Umbilical cord (tissue), 2 donors: Measurements from ENCODE around the gene HIF3A. TPM values are rescaled to one million over a fixed set of nuclear protein-coding genes. Genes with fewer than 3 reads are reported as not detected.
"Not testable (repeated sequence)": the region's sequence is repeated elsewhere in the genome, so short reads cannot be mapped to it uniquely, and the experiment has no call there.

Experiments used
- DNase-seq: peaks from one replicate; pipeline ENCODE4 v3.0.0-alpha.2; 2015; ENCODE audit warnings: low spot score
- total RNA-seq: library from RNA; depleted of rRNA; stranded (reverse); fragments of >200 nt; gene quantifications from one replicate; pipeline ENCODE4 v1.2.3, GENCODE V29; 2014; ENCODE audit warnings: low replicate concordance; ENCODE audit not compliant: insufficient read depth

The HIF3A gene
- total RNA-seq, 1 donor from 2014 or later: 66.4 TPM

DNA sequence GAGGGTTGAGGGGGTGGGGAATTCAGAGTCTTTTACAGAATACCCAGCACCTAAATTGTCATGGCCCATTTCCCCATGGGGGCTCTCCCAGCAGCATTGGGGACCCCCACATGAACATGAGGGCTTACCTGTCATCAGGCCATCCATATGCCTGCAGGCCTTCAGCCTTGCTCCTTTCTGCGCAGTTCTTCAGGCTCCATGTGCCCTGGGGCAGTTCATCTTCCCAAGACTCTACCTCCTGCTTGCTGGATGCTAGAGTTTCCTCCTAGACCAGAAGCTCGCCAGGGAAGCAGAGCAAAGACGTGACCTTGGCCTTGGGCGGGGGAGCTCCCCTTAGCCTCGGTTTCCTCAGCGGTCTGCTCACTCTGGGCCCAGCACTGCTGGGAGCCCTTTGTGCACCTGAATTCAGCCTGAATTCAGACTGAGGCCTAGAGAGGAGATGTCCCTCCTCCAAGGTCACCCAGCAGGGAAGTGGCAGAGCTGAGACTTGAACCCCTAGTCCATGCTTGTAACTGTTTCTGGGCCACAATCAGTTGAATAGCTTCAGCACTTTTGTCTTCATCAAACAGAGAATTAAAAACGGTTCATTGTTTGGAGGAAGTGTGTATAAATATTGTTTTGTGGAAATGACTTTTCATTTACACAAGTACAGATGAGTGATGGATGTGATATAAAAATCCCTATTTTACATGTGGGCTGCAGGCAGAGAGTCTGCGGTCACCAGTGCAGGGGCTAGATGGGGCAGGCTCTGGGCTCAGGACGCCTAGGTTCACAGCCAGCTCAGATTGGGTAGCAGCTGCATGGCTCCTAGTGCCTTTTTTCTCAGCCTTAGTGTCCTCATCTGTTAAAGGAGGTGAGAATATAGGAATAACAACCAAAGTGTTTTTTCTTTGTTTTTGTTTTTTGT lies 59.6 kb downstream of the HIF3A start:
- DNase-seq: no peak

DNA sequence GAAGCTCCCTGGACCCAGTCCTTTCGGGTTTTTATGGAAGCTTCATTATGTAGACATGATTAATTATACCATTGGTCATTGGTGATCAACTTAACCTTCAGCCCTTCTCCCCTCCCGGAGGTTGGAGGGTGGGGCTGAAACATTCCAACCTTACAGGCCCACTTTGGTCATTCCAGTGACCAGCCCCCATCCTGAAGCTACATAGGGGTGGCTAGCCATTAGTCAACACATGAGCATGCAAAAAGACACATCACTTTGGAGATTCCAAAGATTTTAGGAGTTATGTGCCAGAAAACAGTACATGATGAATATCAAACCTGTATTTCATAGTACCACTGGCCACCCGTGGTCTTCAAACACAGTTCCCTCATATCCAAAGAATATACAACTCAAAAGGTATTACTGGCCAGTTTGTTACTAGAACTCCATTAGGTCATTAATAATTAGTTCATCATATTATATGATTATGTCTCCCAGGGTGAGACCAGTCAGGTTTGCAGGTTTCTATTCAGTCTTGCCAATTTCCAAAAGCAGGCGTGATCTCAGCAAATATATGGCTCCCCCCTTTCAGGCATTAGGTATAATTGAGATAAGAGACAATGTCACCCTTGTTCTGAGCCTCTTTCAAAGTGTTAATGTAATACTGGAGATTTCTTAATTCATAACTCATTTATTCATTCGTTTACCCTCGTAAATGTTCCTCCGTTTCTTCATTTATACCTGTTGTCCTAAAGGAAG lies 61.2 kb downstream of the HIF3A start:
- no peak for DNase-seq

DNA sequence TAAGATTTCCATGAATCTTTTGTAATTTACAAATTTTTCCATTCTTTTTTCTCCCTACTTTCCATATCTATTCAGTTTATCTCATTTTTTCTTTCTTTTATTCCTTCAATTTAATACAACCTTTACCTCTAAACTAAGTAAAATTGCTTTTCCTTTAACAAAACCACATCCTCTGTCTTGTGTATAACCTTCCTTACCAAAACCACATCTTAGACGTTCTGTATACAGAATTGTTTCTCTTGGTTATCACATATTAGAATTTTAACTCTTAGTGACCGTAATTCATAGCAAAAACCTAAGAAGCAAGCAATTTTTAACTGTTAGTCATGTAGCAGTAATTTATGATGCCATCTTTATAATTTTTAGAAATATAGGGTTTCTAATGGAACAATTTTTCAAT lies 65.1 kb downstream of the HIF3A start:
- DNase-seq: no peak

DNA sequence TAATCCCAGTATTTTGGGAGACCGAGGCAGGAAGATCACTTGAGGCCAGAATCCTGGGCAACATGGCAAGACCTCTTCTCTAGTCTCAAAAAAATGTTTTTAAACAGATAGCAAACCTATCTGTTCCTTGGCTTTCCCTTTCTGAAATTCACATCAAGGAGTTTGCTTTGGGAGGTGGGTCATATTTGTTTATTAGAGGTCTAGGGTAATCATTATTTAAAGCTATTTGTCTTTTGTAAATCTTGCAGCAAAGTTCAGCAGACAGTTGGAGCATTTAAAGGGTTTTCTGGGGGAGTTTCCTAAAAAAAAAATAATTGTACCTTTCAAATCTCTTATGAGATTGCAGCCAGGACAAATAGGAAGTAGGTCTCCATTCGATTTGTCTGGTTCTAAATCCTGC lies 67.5 kb downstream of the HIF3A start:
- DNase-seq: no peak

DNA sequence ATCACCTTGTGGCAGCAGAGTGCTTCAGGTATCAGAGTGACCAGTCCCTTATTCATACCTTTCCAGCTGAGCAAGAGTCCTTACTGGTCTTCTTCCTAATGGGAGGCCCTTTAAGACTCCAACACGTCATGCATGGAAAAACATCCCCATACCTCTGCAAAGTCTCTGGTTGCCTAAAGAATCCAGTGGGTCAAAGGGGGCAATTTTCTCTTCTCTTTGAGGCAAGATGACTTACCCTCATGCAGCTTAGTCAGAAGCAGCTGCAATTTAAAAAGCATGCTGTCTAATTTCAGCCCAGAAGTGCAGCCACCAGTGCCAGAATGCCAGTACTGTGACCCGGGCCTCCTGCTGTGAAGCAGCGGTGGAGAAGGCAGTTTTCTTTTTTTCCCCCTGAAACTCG lies 68.7 kb downstream of the HIF3A start:
- no peak for DNase-seq

DNA sequence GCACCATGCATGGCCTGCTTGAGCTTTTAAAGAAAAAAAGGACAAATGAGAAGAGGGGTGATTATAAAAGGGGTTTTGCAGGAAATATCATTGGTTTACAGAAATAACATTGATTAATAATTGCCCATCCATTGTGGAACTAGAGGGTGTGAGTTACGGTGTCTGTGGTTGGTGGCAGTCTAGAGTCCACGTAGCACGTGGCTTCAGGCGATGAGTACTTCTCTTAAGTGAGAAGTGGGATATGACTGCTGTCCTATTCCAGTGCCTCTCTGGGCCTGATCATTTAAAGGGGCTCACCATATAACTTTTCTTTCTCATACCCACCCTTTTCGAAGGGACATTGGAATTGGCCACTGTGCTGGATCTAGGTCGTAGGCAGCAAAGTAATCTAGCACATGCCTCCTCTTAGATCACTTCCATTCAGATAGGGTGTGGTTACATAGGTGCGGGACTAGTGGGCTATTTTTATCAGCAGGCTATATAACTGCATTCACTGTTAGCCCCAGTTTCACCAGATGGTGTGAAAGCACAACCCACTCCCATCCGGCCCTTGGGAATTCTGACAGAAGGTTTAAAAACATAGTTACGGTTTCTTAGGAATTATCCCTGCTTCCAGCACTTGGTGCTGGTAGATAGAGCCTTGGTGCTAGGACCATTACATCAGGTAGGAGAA lies 69.9 kb downstream of the HIF3A start:
- no peak for DNase-seq

DNA sequence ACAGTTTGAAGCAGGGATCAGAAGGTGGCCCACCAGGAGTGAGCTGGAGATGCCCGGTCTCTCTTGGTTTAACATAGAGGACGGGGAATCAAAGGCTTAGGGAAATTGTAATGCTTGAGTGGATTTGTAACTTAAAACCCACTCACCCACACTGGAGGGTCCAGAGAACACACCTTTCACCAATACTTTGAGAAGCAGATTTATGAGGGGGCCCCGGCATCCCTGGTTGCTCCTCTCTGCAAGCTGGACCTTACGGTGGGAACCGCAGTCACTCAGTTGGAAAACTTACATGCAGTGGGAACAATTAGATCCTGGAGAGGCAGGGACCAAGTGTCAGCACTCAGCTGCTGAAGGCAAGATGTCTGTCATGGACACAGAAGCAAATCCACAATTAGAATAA lies 70.6 kb downstream of the HIF3A start:
- DNase-seq: no peak

DNA sequence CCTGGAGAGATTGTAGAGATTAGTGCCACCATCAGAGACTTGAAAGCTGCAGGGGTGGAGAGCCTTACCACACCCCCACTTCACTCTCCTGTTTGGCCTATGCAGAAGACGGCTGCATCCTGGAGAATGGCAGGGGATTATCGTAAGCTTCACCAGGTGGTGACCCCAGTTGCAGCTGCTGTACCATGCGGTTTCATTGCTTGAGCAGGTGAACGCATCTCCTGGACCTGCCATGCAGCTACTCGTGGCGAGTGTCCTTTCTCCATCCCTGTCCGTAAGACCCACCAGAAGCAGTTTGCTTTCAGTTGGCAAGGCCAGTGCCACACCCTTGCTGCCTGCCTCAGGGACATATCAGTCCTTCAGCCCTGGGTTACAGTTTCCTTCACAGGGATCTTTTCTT lies 71.3 kb downstream of the HIF3A start:
- DNase-seq: no peak

DNA sequence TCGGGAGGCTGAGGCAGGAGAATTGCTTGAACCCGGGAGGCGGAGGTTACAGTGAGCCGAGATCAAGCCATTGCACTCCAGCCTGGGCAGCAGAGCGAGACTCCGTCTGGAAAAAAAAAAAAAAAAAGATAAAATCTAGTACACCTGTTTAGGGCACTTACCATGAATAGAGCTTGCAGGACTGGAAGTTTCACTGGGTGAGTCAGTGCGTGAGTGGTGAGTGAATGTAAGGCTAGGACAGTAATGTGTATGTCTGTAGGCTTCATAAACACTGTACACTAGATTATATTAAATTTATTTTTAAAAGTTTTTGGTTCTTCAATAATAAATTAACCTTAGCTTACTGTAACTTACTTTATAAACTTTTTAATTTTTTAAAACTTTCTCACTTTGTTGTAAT lies 73.0 kb downstream of the HIF3A start:
- no peak for DNase-seq

DNA sequence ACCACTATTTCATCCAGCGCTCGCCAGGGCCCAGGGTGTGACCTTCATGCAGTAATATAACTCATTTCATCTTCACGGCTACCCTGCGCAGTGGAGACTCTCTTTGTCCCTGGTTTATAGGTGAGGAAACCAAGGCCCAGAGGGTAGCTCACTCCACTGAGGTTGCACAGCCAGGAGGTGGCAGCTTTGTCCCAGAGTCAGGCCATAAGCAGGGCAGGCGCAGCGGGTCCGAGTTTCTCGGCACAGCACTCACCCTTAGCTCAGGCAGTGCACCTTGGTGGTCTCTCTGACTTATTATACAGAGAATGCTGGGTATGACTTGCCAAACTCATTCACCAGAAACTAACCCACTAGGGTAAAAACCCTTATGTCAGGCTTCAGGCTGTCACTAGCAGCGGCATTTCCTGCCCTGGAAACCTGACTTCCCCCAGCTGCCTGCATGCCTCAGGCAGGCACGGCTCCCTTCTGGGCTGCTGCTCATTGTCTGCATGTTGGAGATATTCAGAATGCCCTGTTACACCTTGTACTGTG lies 74.6 kb downstream of the HIF3A start:
- DNase-seq: no peak

DNA sequence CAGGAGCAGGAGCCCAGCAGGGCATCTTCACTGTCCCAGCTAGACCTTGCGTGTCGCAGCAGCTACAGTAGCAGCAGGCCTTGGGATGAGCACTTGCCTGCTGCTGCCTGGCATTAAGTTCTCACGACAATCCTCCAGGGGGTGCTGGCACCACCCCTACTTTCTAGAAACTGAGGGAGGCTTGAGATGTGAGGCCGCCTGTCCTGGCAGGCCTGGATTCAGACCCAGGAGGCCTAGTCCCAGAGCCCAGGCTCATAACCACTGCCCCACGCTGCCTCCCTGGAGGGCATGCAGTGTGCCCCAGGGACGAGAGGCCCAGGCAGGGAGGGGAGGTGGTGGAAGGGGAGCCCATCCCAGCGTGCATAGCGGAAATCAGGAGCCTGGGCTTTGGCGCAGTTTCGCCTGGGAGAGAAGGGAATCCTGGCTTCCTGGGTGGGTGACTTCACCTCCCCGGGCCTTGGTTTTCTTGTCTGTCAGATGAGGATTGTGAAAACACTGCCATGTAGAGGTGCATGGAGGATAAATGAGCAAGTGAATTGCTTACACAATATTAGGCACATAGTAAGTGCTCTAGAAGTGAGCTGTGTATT lies 76.2 kb downstream of the HIF3A start:
- no peak for DNase-seq

DNA sequence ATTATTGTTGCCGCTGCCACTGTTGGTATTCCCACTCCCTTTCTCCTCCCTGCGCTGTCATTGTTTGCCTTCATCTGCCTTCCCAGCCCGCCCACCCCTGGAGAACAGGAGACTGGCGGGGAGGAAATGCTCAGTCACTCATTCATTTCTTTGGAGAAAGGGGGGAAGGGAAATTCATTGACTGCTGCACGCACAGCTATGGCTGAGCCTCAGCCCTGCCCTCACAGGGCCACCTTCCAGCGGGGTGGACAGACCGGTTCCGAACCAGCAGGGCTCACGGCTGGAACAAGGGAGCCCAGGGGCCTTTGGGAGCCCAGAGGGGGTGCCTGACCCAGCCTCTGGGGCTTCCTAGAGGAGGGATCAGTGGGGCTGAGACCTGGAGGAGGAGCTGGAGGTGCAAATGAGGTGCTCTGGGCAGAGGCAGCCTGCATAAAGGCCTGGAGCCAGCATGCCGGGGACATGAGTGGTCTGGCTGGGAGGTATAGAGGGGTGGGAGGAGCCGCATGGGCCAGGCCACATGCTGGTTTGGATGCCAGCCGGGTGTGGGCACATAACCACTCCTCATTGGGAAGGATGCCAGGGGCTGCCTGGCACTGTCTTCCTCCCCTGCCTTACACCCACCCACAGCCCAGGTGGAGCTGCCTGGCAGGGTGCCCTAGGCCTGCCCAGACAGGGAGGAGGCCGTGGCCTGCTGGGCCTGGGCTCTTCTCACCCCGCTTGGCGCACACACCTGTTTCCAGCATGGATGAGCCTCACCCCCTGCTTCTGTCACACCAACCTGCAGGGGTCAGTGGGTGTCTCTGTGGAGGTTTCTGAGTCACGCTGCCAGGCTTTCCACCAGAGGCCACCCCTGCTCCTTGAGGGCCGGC lies 76.9 kb downstream of the HIF3A start:
- no peak for DNase-seq

DNA sequence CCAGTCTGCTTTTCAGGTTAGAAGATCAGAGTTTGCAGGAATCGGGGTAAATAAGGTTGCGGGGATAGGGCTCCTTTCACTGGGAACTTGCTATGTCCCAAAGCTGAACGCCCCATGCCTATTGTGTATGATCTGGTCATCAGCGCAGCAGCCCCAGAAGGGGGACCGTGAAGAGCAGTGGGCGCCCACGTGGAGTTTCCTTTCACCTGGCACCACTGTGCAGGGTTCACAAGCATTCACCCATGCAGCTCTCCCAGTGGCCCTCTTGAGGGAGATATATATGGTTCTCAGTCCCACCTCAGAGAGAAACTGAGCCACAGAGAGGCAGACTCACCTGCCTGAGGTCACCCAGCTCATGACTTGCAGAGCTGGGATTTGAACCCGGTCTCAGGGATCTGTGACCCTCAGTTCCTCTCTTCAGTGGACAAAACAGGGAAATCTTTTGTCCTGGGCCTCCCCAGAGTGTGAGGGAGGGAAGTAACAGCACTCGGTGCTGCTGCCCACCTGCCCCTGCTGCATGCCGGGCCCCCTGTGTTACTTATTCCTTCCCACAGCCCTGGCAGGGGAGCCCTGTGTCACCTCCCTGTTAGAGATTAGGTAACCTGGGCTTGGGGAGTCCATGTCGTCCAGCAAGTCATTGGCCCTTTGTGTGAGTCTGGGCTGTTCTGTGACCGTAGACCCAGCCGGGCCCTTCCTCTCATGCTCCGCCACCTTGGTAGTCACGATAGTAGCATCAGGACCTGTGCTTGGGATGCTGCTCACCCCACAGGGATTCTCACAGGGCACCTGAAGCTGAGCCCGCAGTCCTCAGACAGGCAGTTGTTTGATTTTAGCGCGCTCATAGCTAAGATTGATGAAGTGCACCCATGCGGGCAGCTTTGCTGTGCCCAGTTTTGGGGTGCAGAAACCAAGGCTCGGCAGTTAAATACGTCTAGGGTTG lies 78.0 kb downstream of the HIF3A start:
- DNase-seq: no peak

DNA sequence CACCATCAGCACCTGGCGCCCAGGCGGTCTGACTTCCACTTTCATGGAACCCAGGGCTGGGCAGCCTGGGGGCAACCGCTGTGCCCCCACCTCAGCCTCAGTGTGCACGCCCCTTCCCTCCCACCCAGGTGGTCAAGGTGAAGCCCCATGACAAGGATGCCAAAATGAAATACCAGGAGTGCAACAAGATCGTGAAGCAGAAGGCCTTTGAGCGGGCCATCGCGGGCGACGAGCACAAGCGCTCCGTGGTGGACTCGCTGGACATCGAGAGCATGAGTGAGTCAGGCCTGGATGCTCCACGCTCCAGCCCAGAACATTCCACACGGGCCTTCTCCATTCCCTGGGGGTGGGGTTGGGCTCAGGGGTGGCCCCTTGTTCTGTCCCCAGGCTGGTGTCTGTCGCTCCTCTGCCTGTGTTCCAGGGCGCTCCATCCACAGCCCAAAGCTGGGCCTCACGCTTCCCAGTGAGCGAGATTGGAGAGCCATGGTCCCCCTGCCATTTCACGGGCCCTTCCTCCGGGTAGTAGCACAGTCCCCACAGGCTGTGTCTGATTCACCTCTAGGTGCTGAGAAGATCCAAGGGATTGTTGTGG lies 78.7 kb downstream of the HIF3A start:
- DNase-seq: not testable (repeated sequence)

DNA sequence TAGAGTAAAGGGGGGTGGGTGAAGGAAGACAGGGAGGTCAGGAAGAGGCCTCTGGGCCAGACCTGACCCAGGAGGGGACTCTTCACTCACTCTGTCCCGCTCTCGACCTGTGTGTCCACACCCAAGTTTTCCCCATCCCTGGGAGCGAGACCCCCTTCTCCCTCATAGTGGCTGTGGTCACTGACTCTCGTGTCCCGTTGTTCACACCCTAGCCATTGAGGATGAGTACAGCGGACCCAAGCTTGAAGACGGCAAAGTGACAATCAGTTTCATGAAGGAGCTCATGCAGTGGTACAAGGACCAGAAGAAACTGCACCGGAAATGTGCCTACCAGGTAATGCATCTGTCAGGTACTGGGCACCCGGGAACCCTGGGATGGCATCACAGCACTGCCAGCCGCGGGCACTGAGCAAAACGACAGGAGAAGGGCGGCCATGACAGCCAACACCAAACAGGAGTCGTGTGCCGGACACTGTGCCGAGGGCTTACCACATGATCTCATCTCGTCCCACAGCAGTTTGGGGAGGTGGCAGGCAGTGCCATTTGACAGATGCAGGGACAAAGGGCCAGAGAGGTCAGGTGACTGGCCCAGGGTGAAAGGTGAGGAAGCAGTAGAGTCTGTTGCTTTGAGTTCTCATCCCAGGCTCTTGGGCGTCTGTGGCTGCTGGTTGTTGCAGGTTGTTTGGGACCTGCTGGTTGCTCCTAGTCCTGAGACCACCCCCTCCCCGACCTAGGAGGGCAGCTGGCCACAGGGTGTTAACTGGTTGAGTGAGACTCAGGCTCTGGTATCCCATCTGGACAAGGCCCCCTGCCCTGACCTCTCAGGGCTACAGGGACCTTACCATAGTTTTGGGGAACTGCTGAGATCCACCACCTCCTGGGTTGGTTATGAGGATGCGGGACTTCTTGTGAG lies 79.7 kb downstream of the HIF3A start:
- no peak for DNase-seq

DNA sequence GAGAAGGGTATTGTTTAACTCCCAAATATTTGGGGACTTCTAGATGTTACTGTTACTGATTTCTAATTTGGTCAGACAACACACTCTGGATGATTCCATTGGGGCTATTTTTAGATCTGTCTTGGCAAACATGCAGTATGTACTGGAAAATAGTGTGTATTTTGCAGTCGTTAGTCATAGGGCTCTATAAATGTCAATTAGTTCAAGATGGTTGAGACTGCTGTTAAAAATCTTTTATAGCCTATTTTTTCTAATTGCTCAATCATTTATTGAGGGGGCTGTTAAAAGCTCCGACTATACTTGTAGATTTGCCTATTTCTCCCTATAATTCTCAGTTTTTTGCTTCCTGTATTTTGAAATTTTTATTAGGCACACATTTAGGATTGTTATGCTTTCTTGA lies 81.4 kb downstream of the HIF3A start:
- DNase-seq: peak; percentile 73

DNA sequence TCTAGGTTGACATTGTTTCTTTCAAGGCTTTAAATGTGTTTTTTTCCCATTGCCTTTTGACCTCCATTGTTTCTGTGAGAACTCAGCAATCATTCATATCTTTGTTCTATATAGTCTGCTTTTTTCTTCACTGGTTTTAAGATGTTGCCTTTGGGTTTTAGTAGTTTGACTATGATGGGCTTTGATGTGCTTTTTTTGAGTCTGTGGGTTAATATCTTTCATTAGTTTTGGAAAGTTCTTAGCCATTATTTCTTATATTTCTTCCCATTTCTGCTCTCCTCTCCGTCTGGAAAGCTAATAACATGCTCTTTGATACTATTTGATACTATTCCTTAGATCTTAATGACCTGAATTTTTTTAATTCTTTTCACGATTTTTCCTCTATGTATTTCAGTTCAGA lies 83.8 kb downstream of the HIF3A start:
- no peak for DNase-seq

DNA sequence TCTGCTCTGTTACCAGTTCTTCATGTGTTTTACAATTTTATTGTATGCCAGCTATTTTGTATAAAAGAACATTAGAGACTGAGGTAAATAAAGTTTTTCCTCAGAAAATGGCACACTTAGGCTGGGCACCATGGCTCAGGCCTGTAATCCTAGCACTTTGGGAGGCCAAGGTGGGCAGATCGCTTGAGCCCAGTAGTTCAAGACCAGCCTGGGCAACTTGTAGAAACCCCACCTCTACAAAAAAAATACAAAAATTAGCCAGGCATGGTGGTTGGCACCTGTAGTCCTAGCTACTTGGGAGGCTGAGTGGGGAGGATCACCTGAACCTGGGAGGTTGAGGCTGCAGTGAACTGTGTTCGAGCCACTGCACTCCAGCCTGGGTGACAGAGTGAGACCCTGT lies 84.5 kb downstream of the HIF3A start:
- no peak for DNase-seq
